GM18507 (cell line): Measurements from ENCODE around the gene CDC25B.

Experiments used
- DNase-seq: peaks from one replicate; pipeline ENCODE4 v3.0.0; 2011; ENCODE audit warnings: low read depth; ENCODE audit not compliant: insufficient read length; ENCODE audit errors: extremely low spot score
- FAIRE-seq: peaks from 2 replicates; lab custom pipeline; 2011; peaks lifted over from hg19 to GRCh38; lab: Jason Lieb, UNC

CDC25B gene

GRCh38 chr20:3795511-3796468, at the start of gene CDC25B:
Gene CDC25B (plus strand): TSS chr20:3796310. CDS start chr20:3796532, 222 bp downstream.
- DNase-seq = peak; percentile 81
- peak; percentile 93 for FAIRE-seq

- DNase-seq (no peak), FAIRE-seq (no peak)
Observed at GRCh38 chr20:3747471-3747870, 48.6 kb upstream of the CDC25B start.

- FAIRE-seq = no peak
- no peak for DNase-seq
Observed at GRCh38 chr20:3748073-3748472, 48.0 kb upstream of the CDC25B start.

DNA sequence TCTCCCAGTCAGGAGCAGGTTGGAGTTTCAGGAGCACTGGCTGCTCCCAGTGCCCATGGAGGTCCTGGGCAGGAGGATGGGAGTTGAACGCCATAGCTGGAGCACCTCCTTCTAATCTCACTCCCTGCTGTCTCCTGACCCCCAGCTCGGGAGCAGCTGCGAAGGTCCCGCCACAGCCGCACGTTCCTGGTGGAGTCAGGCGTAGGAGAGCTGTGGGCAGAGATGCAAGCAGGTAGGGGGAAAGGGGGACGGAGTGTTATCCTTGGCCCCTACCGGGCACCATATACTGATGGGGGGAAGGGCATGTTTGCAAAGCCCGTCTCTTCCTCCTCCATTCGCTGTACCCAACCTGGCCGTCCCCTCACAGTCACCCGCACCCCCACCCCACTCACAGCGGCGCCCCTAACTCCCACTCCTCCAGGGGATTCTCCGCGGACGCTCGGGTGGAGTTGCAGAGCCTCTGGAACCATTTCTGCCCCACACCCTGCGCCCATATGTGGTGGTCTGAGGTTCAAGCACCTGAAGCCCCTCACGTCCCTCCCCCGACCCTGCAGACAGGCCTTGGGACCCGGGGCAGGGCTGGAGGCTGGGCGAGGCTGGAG, 46.9 kb upstream of the CDC25B start:
- FAIRE-seq = no peak

GRCh38 chr20:3749689-3750531, 46.2 kb upstream of the CDC25B start:
- DNase-seq (peak; percentile 56), FAIRE-seq (no peak)

More for the DNA sequence above, 46.9 kb upstream of the CDC25B start:
- no peak for DNase-seq

DNA sequence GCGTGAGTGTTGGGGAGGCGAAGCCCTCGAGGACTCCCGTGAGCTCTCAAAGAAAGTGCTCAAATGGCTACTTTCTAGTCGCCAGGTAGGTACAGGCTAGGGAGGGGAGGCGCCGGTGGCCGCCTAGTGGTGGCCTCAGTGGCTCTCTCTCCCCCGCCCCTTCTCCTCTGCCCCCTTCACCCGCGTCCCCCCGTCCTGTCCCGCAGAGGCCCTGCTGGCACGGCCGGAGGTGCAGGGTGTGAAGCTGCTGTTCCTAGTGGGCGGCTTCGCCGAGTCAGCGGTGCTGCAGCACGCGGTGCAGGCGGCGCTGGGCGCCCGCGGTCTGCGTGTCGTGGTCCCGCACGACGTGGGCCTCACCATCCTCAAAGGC, 44.8 kb upstream of the CDC25B start:
- FAIRE-seq = no peak

DNA sequence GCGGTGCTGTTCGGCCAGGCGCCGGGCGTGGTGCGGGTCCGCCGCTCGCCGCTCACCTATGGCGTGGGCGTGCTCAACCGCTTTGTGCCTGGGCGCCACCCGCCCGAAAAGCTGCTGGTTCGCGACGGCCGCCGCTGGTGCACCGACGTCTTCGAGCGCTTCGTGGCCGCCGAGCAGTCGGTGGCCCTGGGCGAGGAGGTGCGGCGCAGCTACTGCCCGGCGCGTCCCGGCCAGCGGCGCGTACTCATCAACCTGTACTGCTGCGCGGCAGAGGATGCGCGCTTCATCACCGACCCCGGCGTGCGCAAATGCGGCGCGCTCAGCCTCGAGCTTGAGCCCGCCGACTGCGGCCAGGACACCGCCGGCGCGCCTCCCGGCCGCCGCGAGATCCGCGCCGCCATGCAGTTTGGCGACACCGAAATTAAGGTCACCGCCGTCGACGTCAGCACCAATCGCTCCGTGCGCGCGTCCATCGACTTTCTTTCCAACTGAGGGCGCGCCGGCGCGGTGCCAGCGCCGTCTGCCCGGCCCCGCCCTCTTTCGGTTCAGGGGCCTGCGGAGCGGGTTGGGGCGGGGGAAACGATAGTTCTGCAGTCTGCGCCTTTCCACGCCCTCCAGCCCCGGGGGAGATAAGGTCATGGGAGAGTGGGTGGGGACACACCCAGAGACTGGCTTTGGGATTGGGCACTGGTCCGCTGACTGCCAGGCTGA, 44.3 kb upstream of the CDC25B start:
- DNase-seq = no peak
- no peak for FAIRE-seq

More for the DNA sequence above, 44.8 kb upstream of the CDC25B start:
- DNase-seq = no peak

GRCh38 chr20:3752386-3752759, 43.7 kb upstream of the CDC25B start:
- DNase-seq = no peak
- FAIRE-seq = no peak

GRCh38 chr20:3753098-3753497, 43.0 kb upstream of the CDC25B start:
- DNase-seq = peak; percentile 46
- peak; percentile 68 for FAIRE-seq

DNA sequence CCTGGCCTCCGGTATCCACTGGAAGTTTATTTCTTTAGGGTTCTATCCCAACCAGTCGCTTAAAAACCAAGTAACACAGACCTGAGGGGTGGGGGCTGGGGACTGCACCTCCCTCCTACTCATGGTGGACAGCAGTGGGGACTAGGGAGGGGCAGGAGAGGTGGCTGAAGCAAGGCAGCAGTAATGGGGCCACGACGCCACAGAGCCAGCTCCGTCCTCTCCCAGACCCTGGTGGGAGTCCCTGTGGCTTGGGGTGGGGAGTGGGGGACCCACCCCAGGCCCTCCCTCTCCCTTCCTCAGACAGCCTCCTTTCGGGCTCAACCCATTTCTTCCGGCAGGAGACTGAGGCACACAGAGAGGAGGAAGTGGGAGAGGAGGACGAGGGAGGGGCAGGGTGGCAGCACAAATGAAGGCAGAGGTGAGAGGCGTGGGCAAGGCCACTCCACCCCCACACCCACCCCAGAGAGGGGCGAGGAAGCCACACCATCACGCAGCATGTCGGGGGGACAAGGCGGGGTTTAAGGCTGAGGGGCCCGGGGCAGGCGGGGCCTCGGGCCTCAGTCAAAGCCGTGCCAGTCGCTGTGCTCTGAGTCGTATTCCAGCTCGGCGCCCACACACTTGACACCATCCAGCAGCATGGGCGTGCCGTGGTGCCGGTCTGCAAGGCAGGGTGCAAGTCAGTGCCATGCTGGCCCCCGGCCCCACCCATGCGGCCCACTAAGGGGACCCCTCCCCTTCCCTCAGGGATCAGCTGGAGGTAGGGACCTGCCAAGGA, 42.4 kb upstream of the CDC25B start:
- FAIRE-seq (no peak), DNase-seq (no peak)

DNA sequence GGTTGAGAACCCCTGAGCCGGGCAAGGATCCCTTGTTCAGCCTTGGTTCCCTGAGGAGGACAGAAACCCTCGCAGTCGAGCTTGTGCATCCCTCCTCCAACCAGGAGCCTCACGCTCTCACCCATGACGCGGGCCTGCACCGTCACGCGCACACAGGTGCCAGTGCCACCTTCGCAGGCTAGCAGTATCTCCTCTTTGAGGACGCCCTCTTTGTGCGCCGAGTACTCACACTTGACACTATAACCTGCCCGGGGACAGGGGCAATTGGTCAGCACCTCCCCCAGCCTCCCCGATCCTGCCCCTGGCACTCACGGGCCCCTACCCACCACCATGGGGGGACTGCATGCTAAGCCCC, 41.9 kb upstream of the CDC25B start:
- DNase-seq = no peak
- no peak for FAIRE-seq

DNA sequence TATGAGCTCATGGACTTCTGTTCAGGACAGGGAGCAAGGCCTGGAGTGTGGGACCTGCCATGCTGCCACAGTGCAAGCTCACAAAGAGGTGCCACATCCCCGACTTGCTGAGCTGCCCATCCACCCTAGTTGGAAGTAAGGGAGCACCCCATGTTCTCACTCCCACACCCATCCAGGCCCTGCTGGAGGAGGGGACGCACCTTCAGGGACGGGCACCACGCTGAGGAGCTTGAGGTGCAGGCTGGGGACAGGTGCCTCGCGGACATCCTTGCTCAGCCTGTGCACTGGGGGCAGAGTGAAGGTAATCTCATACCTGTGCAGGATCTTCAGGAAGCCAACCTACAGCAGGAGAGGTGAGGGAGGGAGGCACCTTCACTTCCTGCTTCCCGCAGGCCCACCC, 40.8 kb upstream of the CDC25B start:
- DNase-seq (no peak), FAIRE-seq (no peak)

DNA sequence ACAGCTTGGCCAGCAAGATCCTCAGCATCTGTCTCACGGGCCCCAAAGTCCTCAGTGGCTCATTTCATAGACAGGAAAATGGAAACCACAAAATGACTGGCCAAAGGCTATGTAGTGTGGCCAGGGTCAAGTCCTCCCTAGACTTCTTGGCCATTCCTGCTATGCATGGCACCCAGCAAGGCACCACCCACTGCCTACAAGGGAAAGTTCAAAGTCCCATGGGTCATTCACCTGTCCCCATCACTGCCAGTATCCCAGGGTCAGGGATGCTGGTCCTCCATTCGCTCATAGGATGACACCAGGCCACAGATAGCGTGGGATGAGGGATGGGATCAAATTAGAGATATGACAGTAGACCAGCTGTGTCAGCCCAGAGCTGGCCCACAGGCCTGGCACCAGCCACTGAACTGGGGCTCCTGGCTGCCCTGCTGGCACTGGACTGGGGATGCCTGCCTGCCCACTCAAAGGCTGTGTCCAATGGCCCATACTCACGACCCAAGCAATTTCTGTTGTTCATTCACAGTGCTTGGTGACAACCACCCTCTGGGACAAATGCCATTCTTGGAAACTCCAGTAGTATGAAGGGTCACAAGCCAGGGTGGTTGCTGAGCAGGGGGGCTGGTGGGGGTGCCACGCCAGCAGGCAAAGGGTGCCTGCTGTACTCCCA, 40.2 kb upstream of the CDC25B start:
- FAIRE-seq = no peak

DNA sequence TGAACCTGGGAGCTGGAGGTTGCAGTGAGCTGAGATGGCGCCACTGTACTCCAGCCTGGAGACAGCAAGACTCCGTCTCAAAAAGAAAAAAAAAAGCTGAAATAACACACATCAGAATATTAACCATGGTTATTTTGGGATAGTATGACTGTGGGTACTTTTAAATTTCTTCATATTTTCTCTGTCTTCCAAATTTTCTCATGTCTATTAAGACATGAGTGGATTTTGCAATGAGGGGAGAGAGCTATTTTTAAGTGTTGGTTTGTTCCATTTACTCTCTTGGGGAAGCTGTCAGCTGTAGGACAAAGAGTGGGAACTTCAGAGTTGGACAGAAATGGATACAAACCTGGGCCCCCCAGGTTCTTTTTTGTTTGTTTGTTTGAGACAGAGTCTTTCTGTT, 38.8 kb upstream of the CDC25B start:
- DNase-seq = no peak

More for the DNA sequence above, 40.2 kb upstream of the CDC25B start:
- DNase-seq = no peak

DNA sequence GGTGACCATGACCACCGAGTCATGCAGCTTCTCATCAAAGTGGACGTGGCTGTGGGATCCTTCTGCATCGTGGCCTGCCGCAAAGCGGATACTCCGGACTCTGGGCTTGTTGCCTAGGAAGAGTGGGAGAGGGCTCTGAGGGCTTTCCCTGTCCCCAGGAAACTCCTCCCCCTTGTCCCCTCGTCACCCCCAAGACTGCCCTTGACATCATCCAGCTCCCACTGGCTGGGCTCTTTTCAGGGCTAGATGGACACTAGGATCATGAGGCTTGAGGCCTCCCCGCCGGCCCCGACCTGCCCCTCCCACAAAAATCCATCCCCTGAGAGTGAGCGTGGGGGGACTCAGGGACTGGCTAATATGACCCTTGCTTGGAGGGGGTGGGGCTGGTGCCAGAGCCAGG, 37.5 kb upstream of the CDC25B start:
- FAIRE-seq = no peak
- no peak for DNase-seq

More for the DNA sequence above, 38.8 kb upstream of the CDC25B start:
- FAIRE-seq = no peak

DNA sequence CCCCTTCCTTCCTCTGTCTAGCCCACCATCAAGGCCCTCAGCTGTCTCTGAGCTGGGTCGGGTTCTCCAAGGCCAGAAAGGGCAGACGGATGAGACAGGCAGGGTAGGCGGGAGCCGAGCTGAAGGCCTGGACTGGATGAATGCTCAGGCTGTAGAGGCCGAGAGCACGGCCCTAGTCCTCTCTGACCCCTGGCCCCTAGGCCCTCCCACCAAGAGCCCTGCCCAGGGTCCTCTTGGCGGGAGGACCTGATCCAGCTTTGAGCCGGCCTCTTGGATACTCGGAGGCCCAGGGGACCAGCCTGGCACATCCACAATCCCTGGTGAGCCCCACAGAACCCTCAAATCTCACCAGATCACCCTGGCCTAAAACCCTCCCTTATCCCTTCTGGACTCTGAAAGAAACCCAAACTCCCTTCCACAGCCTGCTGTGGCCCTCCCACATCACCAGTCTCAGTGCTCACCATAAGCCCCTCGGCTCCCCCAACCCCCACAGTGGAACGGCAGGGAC, 36.7 kb upstream of the CDC25B start:
- DNase-seq = no peak
- no peak for FAIRE-seq

DNA sequence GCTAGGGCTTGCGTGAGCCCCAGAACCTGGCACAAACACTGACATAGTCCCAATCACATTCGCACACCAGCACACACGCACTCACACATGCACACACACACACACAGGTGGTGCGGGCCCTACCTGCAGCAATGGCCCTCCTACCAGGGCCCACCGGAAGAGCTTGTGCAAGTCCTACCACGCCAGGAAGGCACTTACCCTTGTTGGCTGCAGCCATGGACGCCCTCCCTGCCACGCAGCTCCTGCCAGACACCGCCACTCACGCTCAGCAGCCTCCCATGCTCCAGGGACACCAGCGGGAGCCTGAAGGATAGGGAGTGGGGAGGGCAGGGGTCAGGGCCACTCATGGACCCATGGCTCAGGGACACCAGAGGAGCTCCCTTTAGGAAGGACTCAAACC, 36.2 kb upstream of the CDC25B start:
- no peak for DNase-seq
- FAIRE-seq = no peak
